HepG2 (cell line): ENCODE data around the gene CSTB. TPM values are rescaled to one million over a fixed set of nuclear protein-coding genes. Genes with fewer than 3 reads are reported as not detected.
A peak's percentile ranks its signal among the peaks of the same experiment; 100 is the strongest.

Experiments used
- NR2F2 ChIP-seq: IDR thresholded peaks from 2 replicates; pipeline ENCODE4 v1.6.1; 2012; ENCODE audit warnings: low read depth, inconsistent platforms, borderline replicate concordance
- ZZZ3 ChIP-seq: sonication (generic); formaldehyde crosslinking; IDR thresholded peaks from 2 replicates; pipeline ENCODE4 v1.4.0; 2020; ENCODE audit warnings: missing genetic modification reagents, mild to moderate bottlenecking, borderline replicate concordance
- polyA plus RNA-seq, 8 experiments: library from polyadenylated mRNA; depleted of rRNA in 3 of 8; stranded (reverse) in 7 of 8; unstranded in 1 of 8; fragments of >200 nt; fragmentation: Illumina TruSeq in 4 of 8; extraction: Trizol in 4 of 8; gene quantifications; 2 replicates each; pipeline versions ENCODE4 v1.2.1 to v1.2.3, GENCODE V29; 2011 to 2016; ENCODE audit warnings: low read depth in 4 of 8, missing spikeins in 1 of 8, mixed read lengths in 1 of 8; ENCODE audit not compliant: insufficient read depth in 1 of 8
- total RNA-seq, 5 experiments: library from RNA; depleted of rRNA; stranded (reverse); fragments of >200 nt; fragmentation: Illumina TruSeq; extraction: Trizol; gene quantifications; 2 replicates each; pipeline ENCODE4 v1.2.3, GENCODE V29; 2016; ENCODE audit warnings: low read depth in 1 of 5
- TF ChIP-seq, protein P1 (sequence below): sonication (generic); formaldehyde crosslinking; IDR thresholded peaks from 2 replicates; pipeline ENCODE4 v1.5.0; 2020; ENCODE audit warnings: mild to moderate bottlenecking, missing genetic modification reagents, borderline replicate concordance
- TF ChIP-seq, protein P2 (sequence below): sonication (generic); formaldehyde crosslinking; IDR thresholded peaks from 2 replicates; pipeline ENCODE4 v1.4.0; 2020; ENCODE audit warnings: missing genetic modification reagents
- TF ChIP-seq, protein P3 (sequence below): sonication (generic); formaldehyde crosslinking; IDR thresholded peaks from 2 replicates; pipeline ENCODE4 v1.5.1; 2020; ENCODE audit warnings: mild to moderate bottlenecking, missing genetic modification reagents, moderate library complexity

Gene CSTB
- total and polyA plus RNA-seq, 2 of the 13 experiments (the other 11 are each of a cell fraction or from before 2014, with no cell fraction given): 11.7 to 94.1 TPM

DNA sequence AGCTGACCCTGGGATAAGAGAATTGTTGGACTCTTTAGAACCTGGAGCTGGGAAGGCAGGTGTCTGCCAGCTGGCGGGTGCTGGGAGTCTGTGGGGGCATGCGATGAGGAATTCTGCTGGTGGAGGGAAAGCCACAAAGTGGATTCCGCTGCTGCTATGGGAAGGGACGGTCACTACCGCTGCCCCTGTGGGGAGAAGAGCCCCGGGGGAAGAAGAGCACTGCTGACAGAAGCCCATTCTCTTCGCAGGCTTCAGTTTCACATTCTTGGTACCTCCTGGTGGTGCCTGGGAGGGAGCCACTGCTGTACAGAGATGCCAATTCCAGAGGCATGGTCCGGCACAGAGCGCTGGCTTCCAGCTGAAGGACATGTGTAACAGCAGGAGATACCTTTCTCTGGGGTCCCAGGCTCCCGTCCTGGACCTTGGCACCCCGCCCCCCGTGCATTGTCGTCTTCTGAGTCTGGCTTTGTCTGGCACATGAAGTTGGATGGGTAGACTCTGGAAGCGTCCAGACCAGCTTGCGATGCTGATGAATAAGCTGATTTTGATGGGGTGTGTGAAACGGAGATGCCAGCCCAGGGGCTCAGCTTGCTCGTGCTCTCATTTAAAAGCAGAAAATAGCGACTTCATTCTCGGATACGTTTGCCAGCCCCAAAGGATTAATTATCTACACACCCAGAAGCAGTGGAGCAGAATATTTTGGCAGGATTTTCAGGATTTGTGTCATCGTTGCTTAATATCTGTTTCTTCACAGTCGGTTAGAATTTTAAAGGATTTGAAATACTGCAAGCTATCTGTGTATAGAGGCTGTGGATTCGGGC lies 44.0 kb downstream of the CSTB start (continued):
- TF ChIP-seq, protein P1, sequence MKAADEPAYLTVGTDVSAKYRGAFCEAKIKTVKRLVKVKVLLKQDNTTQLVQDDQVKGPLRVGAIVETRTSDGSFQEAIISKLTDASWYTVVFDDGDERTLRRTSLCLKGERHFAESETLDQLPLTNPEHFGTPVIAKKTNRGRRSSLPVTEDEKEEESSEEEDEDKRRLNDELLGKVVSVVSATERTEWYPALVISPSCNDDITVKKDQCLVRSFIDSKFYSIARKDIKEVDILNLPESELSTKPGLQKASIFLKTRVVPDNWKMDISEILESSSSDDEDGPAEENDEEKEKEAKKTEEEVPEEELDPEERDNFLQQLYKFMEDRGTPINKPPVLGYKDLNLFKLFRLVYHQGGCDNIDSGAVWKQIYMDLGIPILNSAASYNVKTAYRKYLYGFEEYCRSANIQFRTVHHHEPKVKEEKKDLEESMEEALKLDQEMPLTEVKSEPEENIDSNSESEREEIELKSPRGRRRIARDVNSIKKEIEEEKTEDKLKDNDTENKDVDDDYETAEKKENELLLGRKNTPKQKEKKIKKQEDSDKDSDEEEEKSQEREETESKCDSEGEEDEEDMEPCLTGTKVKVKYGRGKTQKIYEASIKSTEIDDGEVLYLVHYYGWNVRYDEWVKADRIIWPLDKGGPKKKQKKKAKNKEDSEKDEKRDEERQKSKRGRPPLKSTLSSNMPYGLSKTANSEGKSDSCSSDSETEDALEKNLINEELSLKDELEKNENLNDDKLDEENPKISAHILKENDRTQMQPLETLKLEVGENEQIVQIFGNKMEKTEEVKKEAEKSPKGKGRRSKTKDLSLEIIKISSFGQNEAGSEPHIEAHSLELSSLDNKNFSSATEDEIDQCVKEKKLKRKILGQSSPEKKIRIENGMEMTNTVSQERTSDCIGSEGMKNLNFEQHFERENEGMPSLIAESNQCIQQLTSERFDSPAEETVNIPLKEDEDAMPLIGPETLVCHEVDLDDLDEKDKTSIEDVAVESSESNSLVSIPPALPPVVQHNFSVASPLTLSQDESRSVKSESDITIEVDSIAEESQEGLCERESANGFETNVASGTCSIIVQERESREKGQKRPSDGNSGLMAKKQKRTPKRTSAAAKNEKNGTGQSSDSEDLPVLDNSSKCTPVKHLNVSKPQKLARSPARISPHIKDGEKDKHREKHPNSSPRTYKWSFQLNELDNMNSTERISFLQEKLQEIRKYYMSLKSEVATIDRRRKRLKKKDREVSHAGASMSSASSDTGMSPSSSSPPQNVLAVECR (CRISPR knock-in tag): peak; percentile 6; the same call in 1 of the 2 replicates
- TF ChIP-seq NR2F2 (no peak), ZZZ3 (CRISPR knock-in tag) (no peak)
- TF ChIP-seq, protein P2, sequence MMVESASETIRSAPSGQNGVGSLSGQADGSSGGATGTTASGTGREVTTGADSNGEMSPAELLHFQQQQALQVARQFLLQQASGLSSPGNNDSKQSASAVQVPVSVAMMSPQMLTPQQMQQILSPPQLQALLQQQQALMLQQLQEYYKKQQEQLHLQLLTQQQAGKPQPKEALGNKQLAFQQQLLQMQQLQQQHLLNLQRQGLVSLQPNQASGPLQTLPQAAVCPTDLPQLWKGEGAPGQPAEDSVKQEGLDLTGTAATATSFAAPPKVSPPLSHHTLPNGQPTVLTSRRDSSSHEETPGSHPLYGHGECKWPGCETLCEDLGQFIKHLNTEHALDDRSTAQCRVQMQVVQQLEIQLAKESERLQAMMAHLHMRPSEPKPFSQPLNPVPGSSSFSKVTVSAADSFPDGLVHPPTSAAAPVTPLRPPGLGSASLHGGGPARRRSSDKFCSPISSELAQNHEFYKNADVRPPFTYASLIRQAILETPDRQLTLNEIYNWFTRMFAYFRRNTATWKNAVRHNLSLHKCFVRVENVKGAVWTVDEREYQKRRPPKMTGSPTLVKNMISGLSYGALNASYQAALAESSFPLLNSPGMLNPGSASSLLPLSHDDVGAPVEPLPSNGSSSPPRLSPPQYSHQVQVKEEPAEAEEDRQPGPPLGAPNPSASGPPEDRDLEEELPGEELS (CRISPR knock-in tag): 0 out of 2 replicates have a peak, but pooled peaks have one; percentile 16
- TF ChIP-seq, protein P3, sequence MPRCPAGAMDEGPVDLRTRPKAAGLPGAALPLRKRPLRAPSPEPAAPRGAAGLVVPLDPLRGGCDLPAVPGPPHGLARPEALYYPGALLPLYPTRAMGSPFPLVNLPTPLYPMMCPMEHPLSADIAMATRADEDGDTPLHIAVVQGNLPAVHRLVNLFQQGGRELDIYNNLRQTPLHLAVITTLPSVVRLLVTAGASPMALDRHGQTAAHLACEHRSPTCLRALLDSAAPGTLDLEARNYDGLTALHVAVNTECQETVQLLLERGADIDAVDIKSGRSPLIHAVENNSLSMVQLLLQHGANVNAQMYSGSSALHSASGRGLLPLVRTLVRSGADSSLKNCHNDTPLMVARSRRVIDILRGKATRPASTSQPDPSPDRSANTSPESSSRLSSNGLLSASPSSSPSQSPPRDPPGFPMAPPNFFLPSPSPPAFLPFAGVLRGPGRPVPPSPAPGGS: no peak
